Calu3 (cell line): ENCODE measurements around the gene MAPKAPK3. TPM values are rescaled to one million over a fixed set of nuclear protein-coding genes. Genes with fewer than 3 reads are reported as not detected.

Experiments
- BruUV-seq: library from RNA; stranded (reverse); fragments of 400-500 nt; replicated peaks from 2 replicates; lab custom pipeline; 2021; lab: Mats Ljungman, UMichigan
- CTCF ChIA-PET: fragments of 300-600 bp; sonication (Branson Sonifier 250); formaldehyde crosslinking; loops from one replicate; lab custom pipeline; 2022; ENCODE audit warnings: antibody characterized with exemption; lab: Charles Lee
- DNase-seq: peaks from one replicate; pipeline ENCODE4 v3.0.0; 2022
- H3K27ac Mint-ChIP-seq: one replicate; pipeline ENCODE4 v1.8.0; 2022; ENCODE audit warnings: mixed read lengths; ENCODE audit not compliant: unreplicated experiment
- H3K27me3 Mint-ChIP-seq: one replicate; pipeline ENCODE4 v1.8.0; 2022; ENCODE audit warnings: mixed read lengths; ENCODE audit not compliant: unreplicated experiment
- H3K36me3 Mint-ChIP-seq: one replicate; pipeline ENCODE4 v1.8.0; 2022; ENCODE audit warnings: mild to moderate bottlenecking, moderate library complexity, mixed read lengths; ENCODE audit not compliant: insufficient read depth, unreplicated experiment
- H3K4me1 Mint-ChIP-seq: one replicate; pipeline ENCODE4 v1.8.0; 2022; ENCODE audit warnings: mild to moderate bottlenecking, low read depth, mixed read lengths; ENCODE audit not compliant: unreplicated experiment
- H3K4me3 Mint-ChIP-seq: one replicate; pipeline ENCODE4 v1.8.0; 2022; ENCODE audit warnings: mild to moderate bottlenecking, low read depth, moderate library complexity, mixed read lengths; ENCODE audit not compliant: unreplicated experiment
- H3K9me3 Mint-ChIP-seq: one replicate; pipeline ENCODE4 v1.8.0; 2022; ENCODE audit warnings: low read depth, mixed read lengths; ENCODE audit not compliant: unreplicated experiment
- CTCF ChIP-seq: fragments of 200-600 bp; IDR thresholded peaks from one replicate; pipeline ENCODE4 v1.8.0; 2022; ENCODE audit warnings: antibody characterized with exemption; ENCODE audit not compliant: unreplicated experiment
- intact Hi-C: fragments of 100-400 bp; cut with micrococcal nuclease; formaldehyde crosslinking; loops from one replicate; pipeline ENCODE4 v1.10.0; 2022; ENCODE audit not compliant: unreplicated experiment
- total RNA-seq: library from RNA; stranded (reverse); gene quantifications from 2 replicates; pipeline ENCODE4 v1.2.3, GENCODE V29; 2022

MAPKAPK3 gene
- total RNA-seq, 1 experiment from 2014 or later: 40.6 TPM

- no peak for DNase-seq
- Mint-ChIP-seq H3K9me3 (no peaks in the 10 kb centered on the region), H3K4me3 (no peak overlapping the region), H3K27ac (no peak overlapping the region), H3K4me1 (no peaks in the 10 kb centered on the region), H3K36me3 (peaks cover 6% of the 10 kb centered on the region), H3K27me3 (no peaks in the 10 kb centered on the region)
- no peak for TF ChIP-seq CTCF
- CTCF ChIA-PET: no interaction called here
- intact Hi-C loops: no loop called here
- BruUV-seq: no TSS peak
These were observed 32.6 kb upstream of the MAPKAPK3 start for GRCh38 chr3:50584391-50584790.

GRCh38 chr3:50585919-50586762 lies 30.8 kb upstream of the MAPKAPK3 start:
- CTCF ChIA-PET: no interaction called here
- no peak for DNase-seq

GRCh38 chr3:50586763-50587070 lies 30.2 kb upstream of the MAPKAPK3 start:
- no peak overlapping the region for H3K4me3 Mint-ChIP-seq

More at GRCh38 chr3:50585919-50586762, 30.8 kb upstream of the MAPKAPK3 start:
- intact Hi-C loops: no loop called here
- no peaks in the 10 kb centered on the region for H3K9me3 Mint-ChIP-seq
- no peaks in the 10 kb centered on the region for H3K4me1 Mint-ChIP-seq
- no peaks in the 10 kb centered on the region for H3K27me3 Mint-ChIP-seq
- H3K27ac Mint-ChIP-seq: no peak overlapping the region
- H3K4me3 Mint-ChIP-seq: no peak overlapping the region
- BruUV-seq: no TSS peak
- no peak for TF ChIP-seq CTCF
- H3K36me3 Mint-ChIP-seq: peaks cover 6% of the 10 kb centered on the region

GRCh38 chr3:50587373-50587772 lies 29.6 kb upstream of the MAPKAPK3 start:
- H3K36me3 Mint-ChIP-seq: peaks cover 6% of the 10 kb centered on the region
- TF ChIP-seq CTCF: no peak
- no peaks in the 10 kb centered on the region for H3K27me3 Mint-ChIP-seq
- intact Hi-C loops: no loop called here
- CTCF ChIA-PET: no interaction called here
- H3K4me1 Mint-ChIP-seq: no peaks in the 10 kb centered on the region
- no peak for DNase-seq
- no TSS peak for BruUV-seq
- no peaks in the 10 kb centered on the region for H3K9me3 Mint-ChIP-seq
- H3K4me3 Mint-ChIP-seq: no peak overlapping the region
- peak overlapping the region; percentile 30 for H3K27ac Mint-ChIP-seq

More at GRCh38 chr3:50586763-50587070, 30.2 kb upstream of the MAPKAPK3 start:
- H3K36me3 Mint-ChIP-seq: peaks cover 6% of the 10 kb centered on the region
- intact Hi-C loops: no loop called here
- H3K27ac Mint-ChIP-seq: no peak overlapping the region
- no peaks in the 10 kb centered on the region for H3K4me1 Mint-ChIP-seq
- TF ChIP-seq CTCF: no peak
- no peaks in the 10 kb centered on the region for H3K9me3 Mint-ChIP-seq
- CTCF ChIA-PET: no interaction called here
- H3K27me3 Mint-ChIP-seq: no peaks in the 10 kb centered on the region
- no TSS peak for BruUV-seq
- no peak for DNase-seq
